ENCODE results near the gene FXYD3. TPM values are rescaled to one million over a fixed set of nuclear protein-coding genes. Genes with fewer than 3 reads are reported as not detected.

Gene FXYD3
- polyA plus RNA-seq, 1 experiment = not detected

- ChIA-PET CTCF (interaction anchor here (0.9 to 5.1 kb wide), 6 partner anchors 14 to 114 kb away, joined by 3 to 43 read pairs (median 10); partner anchors contain the start of gene LGI4), POLR2A (no interaction called here)
- no peak for DNase-seq (ENCODE audit: low read depth)
- no peak overlapping the region for H3K4me3 ChIP-seq (ENCODE audit: low read depth, low read length)
- TF ChIP-seq CTCF (IDR thresholded peaks at IDR 0.05; ENCODE audit: insufficient read depth, low read depth, low read length) = no peak
- no peaks in the 10 kb centered on the region for H3K27me3 ChIP-seq (ENCODE audit: control insufficient read depth, insufficient read depth, low read length)
- H3K36me3 ChIP-seq (ENCODE audit: control insufficient read depth, insufficient read depth, low read length) = no peaks in the 10 kb centered on the region
Observed at GRCh38 chr19:35086455-35086854, 29.2 kb upstream of the FXYD3 start.

GRCh38 chr19:35087393-35087792 is 28.2 kb upstream of the FXYD3 start:
- no peak for TF ChIP-seq CTCF (IDR thresholded peaks at IDR 0.05; ENCODE audit: insufficient read depth, low read depth, low read length)
- no peaks in the 10 kb centered on the region for H3K27me3 ChIP-seq (ENCODE audit: control insufficient read depth, insufficient read depth, low read length)
- DNase-seq (ENCODE audit: low read depth) = no peak
- no peak overlapping the region for H3K4me3 ChIP-seq (ENCODE audit: low read depth, low read length)
- ChIA-PET CTCF (interaction anchor here (0.5 to 5.1 kb wide), 10 partner anchors 15 to 1339 kb away, joined by 3 to 43 read pairs (median 4); partner anchors contain the start of gene LGI4), POLR2A (no interaction called here)
- H3K36me3 ChIP-seq (ENCODE audit: control insufficient read depth, insufficient read depth, low read length) = no peaks in the 10 kb centered on the region

- peak; percentile 41 for DNase-seq (ENCODE audit: low read depth)
- H3K36me3 ChIP-seq (ENCODE audit: control insufficient read depth, insufficient read depth, low read length) = no peaks in the 10 kb centered on the region
- TF ChIP-seq CTCF (IDR thresholded peaks at IDR 0.05; ENCODE audit: insufficient read depth, low read depth, low read length) = no peak
- no peak overlapping the region for H3K4me3 ChIP-seq (ENCODE audit: low read depth, low read length)
- H3K27me3 ChIP-seq (ENCODE audit: control insufficient read depth, insufficient read depth, low read length) = no peaks in the 10 kb centered on the region
- ChIA-PET CTCF (interaction anchor here (0.8 to 5.1 kb wide), 5 partner anchors 21 to 44 kb away, joined by 3 to 43 read pairs (median 6); no protein-coding TSS in a partner anchor), POLR2A (no interaction called here)
Observed at GRCh38 chr19:35088131-35088913, 27.3 kb upstream of the FXYD3 start.

- DNase-seq (ENCODE audit: low read depth) = no peak
- CTCF ChIA-PET = interaction anchor here (0.7 to 3.4 kb wide), 12 partner anchors 11 to 134 kb away, joined by 3 to 36 read pairs (median 4); no protein-coding TSS in a partner anchor
- H3K4me3 ChIP-seq (ENCODE audit: low read depth, low read length) = no peak overlapping the region
- H3K27me3 ChIP-seq (ENCODE audit: control insufficient read depth, insufficient read depth, low read length) = no peaks in the 10 kb centered on the region
- POLR2A ChIA-PET = no interaction called here
- H3K36me3 ChIP-seq (ENCODE audit: control insufficient read depth, insufficient read depth, low read length) = no peaks in the 10 kb centered on the region
- TF ChIP-seq CTCF (IDR thresholded peaks at IDR 0.05; ENCODE audit: insufficient read depth, low read depth, low read length) = no peak
Observed at GRCh38 chr19:35089554-35089953, 26.1 kb upstream of the FXYD3 start.

GRCh38 chr19:35090160-35090505 is 25.5 kb upstream of the FXYD3 start:
- Histone ChIP-seq H3K4me3 (ENCODE audit: low read depth, low read length) (no peak overlapping the region), H3K36me3 (ENCODE audit: control insufficient read depth, insufficient read depth, low read length) (no peaks in the 10 kb centered on the region), H3K27me3 (ENCODE audit: control insufficient read depth, insufficient read depth, low read length) (no peaks in the 10 kb centered on the region)
- no peak for TF ChIP-seq CTCF (IDR thresholded peaks at IDR 0.05; ENCODE audit: insufficient read depth, low read depth, low read length)
- no peak for DNase-seq (ENCODE audit: low read depth)
- POLR2A ChIA-PET = no interaction called here
- CTCF ChIA-PET = interaction anchor here (0.7 to 3.4 kb wide), 12 partner anchors 12 to 133 kb away, joined by 3 to 36 read pairs (median 4); no protein-coding TSS in a partner anchor
